ENCODE measurements around the gene ARAP2. TPM values are rescaled to one million over a fixed set of nuclear protein-coding genes. Genes with fewer than 3 reads are reported as not detected.

Gene ARAP2
- total and polyA plus RNA-seq, 9 of the 15 experiments (the other 6 are each of a cell fraction or from before 2014, with no cell fraction given): 0.03 to 0.35 (median 0.11) TPM; not detected in 4

DNA sequence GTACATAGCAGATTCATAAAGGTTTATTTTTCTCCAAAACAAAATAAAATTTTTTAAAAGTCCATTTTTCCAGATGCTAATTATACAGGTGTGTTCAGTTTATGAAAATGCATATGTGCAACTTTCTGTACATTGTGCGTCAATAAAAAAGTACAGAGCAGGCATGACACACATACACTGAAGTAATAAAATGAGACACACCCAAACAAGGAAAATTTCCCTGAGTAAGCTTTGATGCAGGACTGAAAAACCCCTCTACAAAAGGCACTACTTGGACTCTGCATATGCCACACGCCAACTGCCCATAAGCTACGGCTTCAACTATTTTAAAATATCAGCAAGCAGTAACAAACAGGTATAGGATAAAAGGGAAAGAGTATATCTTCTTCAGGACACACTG lies 13.8 kb downstream of the ARAP2 start (continued):
- TF ChIP-seq E2F6 (IDR thresholded peaks at IDR 0.05; ENCODE audit: borderline replicate concordance in 1 of 2, extremely low read depth in 1 of 2, insufficient read depth in 1 of 2, insufficient read length in 1 of 2, low read depth in 1 of 2, low read length in 1 of 2, poor library complexity in 1 of 2, severe bottlenecking in 1 of 2): no peak
- TF ChIP-seq ZNF224 (CRISPR knock-in tag; IDR thresholded peaks at IDR 0.05): no peak
- no peak for TF ChIP-seq EP300 (IDR thresholded peaks at IDR 0.05; ENCODE audit: low read length)
- TF ChIP-seq ZNF586 (CRISPR knock-in tag; conservative IDR thresholded peaks at IDR 0.05): no peak
- TF ChIP-seq, protein P1, sequence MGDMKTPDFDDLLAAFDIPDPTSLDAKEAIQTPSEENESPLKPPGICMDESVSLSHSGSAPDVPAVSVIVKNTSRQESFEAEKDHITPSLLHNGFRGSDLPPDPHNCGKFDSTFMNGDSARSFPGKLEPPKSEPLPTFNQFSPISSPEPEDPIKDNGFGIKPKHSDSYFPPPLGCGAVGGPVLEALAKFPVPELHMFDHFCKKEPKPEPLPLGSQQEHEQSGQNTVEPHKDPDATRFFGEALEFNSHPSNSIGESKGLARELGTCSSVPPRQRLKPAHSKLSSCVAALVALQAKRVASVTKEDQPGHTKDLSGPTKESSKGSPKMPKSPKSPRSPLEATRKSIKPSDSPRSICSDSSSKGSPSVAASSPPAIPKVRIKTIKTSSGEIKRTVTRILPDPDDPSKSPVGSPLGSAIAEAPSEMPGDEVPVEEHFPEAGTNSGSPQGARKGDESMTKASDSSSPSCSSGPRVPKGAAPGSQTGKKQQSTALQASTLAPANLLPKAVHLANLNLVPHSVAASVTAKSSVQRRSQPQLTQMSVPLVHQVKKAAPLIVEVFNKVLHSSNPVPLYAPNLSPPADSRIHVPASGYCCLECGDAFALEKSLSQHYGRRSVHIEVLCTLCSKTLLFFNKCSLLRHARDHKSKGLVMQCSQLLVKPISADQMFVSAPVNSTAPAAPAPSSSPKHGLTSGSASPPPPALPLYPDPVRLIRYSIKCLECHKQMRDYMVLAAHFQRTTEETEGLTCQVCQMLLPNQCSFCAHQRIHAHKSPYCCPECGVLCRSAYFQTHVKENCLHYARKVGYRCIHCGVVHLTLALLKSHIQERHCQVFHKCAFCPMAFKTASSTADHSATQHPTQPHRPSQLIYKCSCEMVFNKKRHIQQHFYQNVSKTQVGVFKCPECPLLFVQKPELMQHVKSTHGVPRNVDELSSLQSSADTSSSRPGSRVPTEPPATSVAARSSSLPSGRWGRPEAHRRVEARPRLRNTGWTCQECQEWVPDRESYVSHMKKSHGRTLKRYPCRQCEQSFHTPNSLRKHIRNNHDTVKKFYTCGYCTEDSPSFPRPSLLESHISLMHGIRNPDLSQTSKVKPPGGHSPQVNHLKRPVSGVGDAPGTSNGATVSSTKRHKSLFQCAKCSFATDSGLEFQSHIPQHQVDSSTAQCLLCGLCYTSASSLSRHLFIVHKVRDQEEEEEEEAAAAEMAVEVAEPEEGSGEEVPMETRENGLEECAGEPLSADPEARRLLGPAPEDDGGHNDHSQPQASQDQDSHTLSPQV (IDR thresholded peaks at IDR 0.05): no peak
- TF ChIP-seq GABPA (tag; conservative IDR thresholded peaks at IDR 0.05; ENCODE audit: low read depth): no peak
- no peak for TF ChIP-seq ATF7 (IDR thresholded peaks at IDR 0.05)
- TF ChIP-seq TSHZ1 (CRISPR knock-in tag; IDR thresholded peaks at IDR 0.05): no peak
- TF ChIP-seq PRPF4 (IDR thresholded peaks at IDR 0.05; ENCODE audit: insufficient read depth, low read depth, low read length, poor library complexity, severe bottlenecking): no peak
- no peak for TF ChIP-seq SMC3 (conservative IDR thresholded peaks at IDR 0.05; ENCODE audit: insufficient read depth, low read depth, low read length)
- no peak for TF ChIP-seq ZNF668 (CRISPR knock-in tag; IDR thresholded peaks at IDR 0.05)
- no peak for TF ChIP-seq STAT5A (IDR thresholded peaks at IDR 0.05; ENCODE audit: borderline replicate concordance, low read length)
